HCT116 (cell line): ENCODE results near the gene DBNDD2. TPM values are rescaled to one million over a fixed set of nuclear protein-coding genes. Genes with fewer than 3 reads are reported as not detected.

Source experiments
- ATAC-seq: fragments of 200-7000 bp; cut with Tn5 transposase; 2 replicates; pipeline ENCODE4 v1.9.1; 2020; ENCODE audit warnings: mild to moderate bottlenecking, moderate library complexity
- BruUV-seq: library from RNA; stranded (reverse); fragments of 400-500 nt; replicated peaks from 2 replicates; lab custom pipeline; 2021; lab: Mats Ljungman, UMichigan
- CTCF ChIA-PET: fragments of 300-600 bp; sonication (Branson Sonifier 250); formaldehyde crosslinking; loops from one replicate; lab custom pipeline; 2021; ENCODE audit warnings: antibody characterized with exemption; lab: Charles Lee
- POLR2A ChIA-PET: fragments of 300-600, 350-600 bp; sonication (Branson Sonifier 250); formaldehyde crosslinking; loops from one replicate; lab custom pipeline; 2021; ENCODE audit warnings: antibody characterized with exemption; lab: Charles Lee
- RAD21 ChIA-PET, 2 experiments: fragments of 300-600 bp; sonication (Branson Sonifier 250); formaldehyde crosslinking; loops; one replicate each; lab custom pipeline; 2023; ENCODE audit warnings: low total read pairs in 2 of 2; ENCODE audit not compliant: uncharacterized antibody in 2 of 2, unreplicated experiment in 2 of 2, low non-redundant PET in 1 of 2; lab: Charles Lee
- DNase-seq: peaks from one replicate; pipeline ENCODE4 v3.0.0-alpha.2; 2010; ENCODE audit warnings: low read depth, low spot score
- H2AFZ ChIP-seq: fragments of 200-600 bp; shearing (Covaris generic), sonication (generic); 2 replicates; pipeline ENCODE4 v1.6.1; 2017; ENCODE audit warnings: low read depth, mixed run types, mixed read lengths, antibody characterized with exemption, low read length; ENCODE audit not compliant: poor library complexity, severe bottlenecking
- H3K27ac ChIP-seq: 2 replicates; pipeline ENCODE4 v1.5.1; 2012; ENCODE audit warnings: low read depth, low read length
- H3K27me3 ChIP-seq: fragments of 200-600 bp; sonication (generic); 2 replicates; pipeline ENCODE4 v1.6.1; 2016; ENCODE audit warnings: mixed run types, low read length, mixed read lengths; ENCODE audit not compliant: insufficient read depth
- H3K36me3 ChIP-seq, 2 experiments: fragments of 200-500 bp in 1 of 2; fragments of 200-600 bp in 1 of 2; sonication (Bioruptor generic) in 1 of 2; sonication (generic) in 1 of 2; 2 replicates each; pipeline versions ENCODE4 v1.5.1 to v1.6.1; 2014 to 2016; ENCODE audit warnings: low read length in 2 of 2, inconsistent platforms in 1 of 2, mixed read lengths in 1 of 2, mixed run types in 1 of 2; ENCODE audit not compliant: insufficient read depth in 2 of 2, control insufficient read depth in 1 of 2
- H3K4me1 ChIP-seq, 2 experiments: fragments of 200-600 bp in 1 of 2; sonication (generic) in 1 of 2; 2 replicates each; pipeline versions ENCODE4 v1.5.1 to v1.6.1; 2012 to 2017; ENCODE audit warnings: low read length in 2 of 2, inconsistent platforms in 1 of 2, mild to moderate bottlenecking in 1 of 2, mixed read lengths in 1 of 2, mixed run types in 1 of 2, moderate library complexity in 1 of 2; ENCODE audit not compliant: insufficient read depth in 2 of 2, control insufficient read depth in 1 of 2
- H3K4me2 ChIP-seq: fragments of 200-600 bp; sonication (generic); 2 replicates; pipeline ENCODE4 v1.6.1; 2017; ENCODE audit warnings: mixed run types, low read length, mixed read lengths
- H3K4me3 ChIP-seq, 2 experiments: fragments of 200-600 bp in 1 of 2; sonication (generic) in 1 of 2; replicated peaks in 1 of 2; 2 replicates each; pipeline ENCODE4 v1.5.1; 2011 to 2016; ENCODE audit warnings: low read length in 2 of 2, control low read depth in 1 of 2, low read depth in 1 of 2, mild to moderate bottlenecking in 1 of 2, mixed read lengths in 1 of 2, mixed run types in 1 of 2
- H3K79me2 ChIP-seq: fragments of 200-600 bp; sonication (generic); 2 replicates; pipeline ENCODE4 v1.6.1; 2017; ENCODE audit warnings: mild to moderate bottlenecking, mixed run types, low read length, moderate library complexity, mixed read lengths; ENCODE audit not compliant: insufficient read depth
- H3K9ac ChIP-seq: fragments of 200-600 bp; sonication (generic); 2 replicates; pipeline ENCODE4 v1.6.1; 2016; ENCODE audit warnings: low read length, mixed read lengths
- H3K9me2 ChIP-seq: fragments of 200-600 bp; sonication (generic), shearing (Covaris generic); 2 replicates; pipeline ENCODE4 v1.6.1; 2017; ENCODE audit warnings: mixed run types, mild to moderate bottlenecking, moderate library complexity; ENCODE audit not compliant: insufficient read depth
- H3K9me3 ChIP-seq, 2 experiments: fragments of 200-500 bp in 1 of 2; fragments of 200-600 bp in 1 of 2; sonication (Bioruptor generic) in 1 of 2; sonication (generic) in 1 of 2; 2 replicates each; pipeline ENCODE4 v1.6.1; 2014 to 2017; ENCODE audit warnings: low read length in 2 of 2, mixed read lengths in 2 of 2, inconsistent platforms in 1 of 2, low read depth in 1 of 2, mild to moderate bottlenecking in 1 of 2, mixed run types in 1 of 2, moderate library complexity in 1 of 2; ENCODE audit not compliant: control insufficient read depth in 1 of 2, insufficient read depth in 1 of 2
- H4K20me1 ChIP-seq: fragments of 200-600 bp; sonication (generic), shearing (Covaris generic); 2 replicates; pipeline ENCODE4 v1.6.1; 2017; ENCODE audit warnings: mixed run types, mild to moderate bottlenecking, moderate library complexity; ENCODE audit not compliant: insufficient read depth
- ATF3 ChIP-seq: IDR thresholded peaks from 2 replicates; pipeline ENCODE4 v1.6.1; 2012
- CBX3 ChIP-seq: IDR thresholded peaks from 2 replicates; pipeline ENCODE4 v1.6.1; 2012; ENCODE audit warnings: low read depth
- CEBPB ChIP-seq: IDR thresholded peaks from 2 replicates; pipeline ENCODE4 v1.6.1; 2012; ENCODE audit warnings: low read depth
- CTCF ChIP-seq, 3 experiments: fragments of 200-600 bp in 1 of 3; sonication (generic) in 1 of 3; IDR thresholded peaks in 2 of 3; conservative IDR thresholded peaks in 1 of 3; 2 replicates each; pipeline ENCODE4 v1.5.1; 2012 to 2017; ENCODE audit warnings: low read depth in 2 of 3, low read length in 2 of 3, antibody characterized with exemption in 1 of 3, borderline replicate concordance in 1 of 3, control low read depth in 1 of 3, mild to moderate bottlenecking in 1 of 3, mixed read lengths in 1 of 3, mixed run types in 1 of 3, moderate library complexity in 1 of 3; ENCODE audit not compliant: insufficient read depth in 1 of 3
- EGR1 ChIP-seq: IDR thresholded peaks from 2 replicates; pipeline ENCODE4 v1.6.1; 2012; ENCODE audit warnings: low read depth
- ELF1 ChIP-seq: IDR thresholded peaks from 2 replicates; pipeline ENCODE4 v1.6.1; 2012; ENCODE audit warnings: low read depth, borderline replicate concordance
- EZH2phosphoT487 ChIP-seq: fragments of 200-600 bp; IDR thresholded peaks from 2 replicates; pipeline ENCODE4 v1.6.1; 2018; ENCODE audit warnings: antibody characterized with exemption, borderline replicate concordance
- FOSL1 ChIP-seq: IDR thresholded peaks from 2 replicates; pipeline ENCODE4 v1.6.1; 2012; ENCODE audit warnings: low read depth
- JUND ChIP-seq: IDR thresholded peaks from 2 replicates; pipeline ENCODE4 v1.6.1; 2012
- POLR2A ChIP-seq: IDR thresholded peaks from 2 replicates; pipeline ENCODE4 v1.7.0; 2011; ENCODE audit warnings: borderline replicate concordance; ENCODE audit not compliant: insufficient read depth, insufficient read length; ENCODE audit errors: extremely low read depth
- RAD21 ChIP-seq: IDR thresholded peaks from 2 replicates; pipeline ENCODE4 v1.6.1; 2012; ENCODE audit warnings: low read depth, mild to moderate bottlenecking
- REST ChIP-seq: IDR thresholded peaks from 2 replicates; pipeline ENCODE4 v1.6.1; 2012; ENCODE audit warnings: low read depth
- SP1 ChIP-seq: IDR thresholded peaks from 2 replicates; pipeline ENCODE4 v1.6.1; 2012; ENCODE audit warnings: low read depth
- YY1 ChIP-seq: IDR thresholded peaks from 2 replicates; pipeline ENCODE4 v1.6.1; 2011; ENCODE audit warnings: low read length, low read depth, moderate library complexity, mild to moderate bottlenecking; ENCODE audit not compliant: insufficient replicate concordance; ENCODE audit errors: extremely low read depth
- ZBTB33 ChIP-seq: IDR thresholded peaks from 2 replicates; pipeline ENCODE4 v1.6.1; 2011; ENCODE audit warnings: mild to moderate bottlenecking, low read length, moderate library complexity; ENCODE audit not compliant: insufficient replicate concordance; ENCODE audit errors: extremely low read depth
- ZFX ChIP-seq: fragments of 450-650 bp; IDR thresholded peaks from 2 replicates; pipeline ENCODE4 v1.6.1; 2017
- intact Hi-C: fragments of 100-400 bp; cut with micrococcal nuclease; formaldehyde crosslinking; loops from 2 replicates; pipeline ENCODE4 v1.10.0; 2022
- total RNA-seq: library from RNA; stranded (reverse); gene quantifications from one replicate; pipeline ENCODE4 v1.2.1, GENCODE V29; 2021; ENCODE audit not compliant: unreplicated experiment

DBNDD2 gene
- total RNA-seq, 1 experiment from 2014 or later, result 44.2 TPM

- H4K20me1 ChIP-seq, result no peaks in the 10 kb centered on the region
- no peak overlapping the region for H3K4me3 ChIP-seq
- ChIA-PET RAD21 (no interaction called here), POLR2A (no interaction called here), CTCF (no interaction called here)
- DNase-seq, result no peak
- no peak overlapping the region for H3K27ac ChIP-seq
- H3K9ac ChIP-seq, result no peak overlapping the region
- BruUV-seq, result no TSS peak
- no peaks in the 10 kb centered on the region for H3K4me1 ChIP-seq
- H3K9me3 ChIP-seq, result no peaks in the 10 kb centered on the region
- no peak for ATAC-seq
- H3K36me3 ChIP-seq, result peaks cover 28 to 35% of the 10 kb centered on the region in 2 experiments; a peak in 3 of 4 replicates
- no peaks in the 10 kb centered on the region for H3K27me3 ChIP-seq
- H2AFZ ChIP-seq, result no peak overlapping the region
- no peaks in the 10 kb centered on the region for H3K79me2 ChIP-seq
- intact Hi-C loops, result no loop called here
- H3K4me2 ChIP-seq, result no peak overlapping the region
- H3K9me2 ChIP-seq, result no peaks in the 10 kb centered on the region
- TF ChIP-seq CBX3 (no peak), EZH2phosphoT487 (no peak), ZFX (no peak), EGR1 (no peak), YY1 (no peak), REST (no peak), SP1 (no peak), CTCF (IDR thresholded peaks at IDR 0.05 in 2 of 3, conservative IDR thresholded peaks at IDR 0.05 in 1 of 3; ENCODE audit: borderline replicate concordance in 1 of 3, insufficient read depth in 1 of 3, low read depth in 2 of 3, low read length in 2 of 3) (no peak), RAD21 (no peak), FOSL1 (no peak), ELF1 (no peak), ZBTB33 (no peak), CEBPB (no peak), JUND (no peak), POLR2A (no peak), ATF3 (no peak)
These were observed 17.5 kb downstream of the DBNDD2 start for GRCh38 chr20:45425561-45425960.
